GM21360 (cell line): ENCODE results near the gene WFDC1.

Experiments used
- ATAC-seq: cut with Tn5 transposase; IDR thresholded peaks from one replicate; pipeline ENCODE4 v1.9.1; 2021; ENCODE audit warnings: mild to moderate bottlenecking, moderate library complexity; ENCODE audit not compliant: unreplicated experiment

WFDC1 gene

GRCh38 chr16:84294531-84295142 lies at the start of gene WFDC1:
TSS of gene WFDC1 (plus strand) at chr16:84294878. CDS start at chr16:84294972, 94 bp downstream.
- no peak for ATAC-seq

- no peak for ATAC-seq
Observed at GRCh38 chr16:84245956-84246678, 48.6 kb upstream of the WFDC1 start.

GRCh38 chr16:84246679-84247077 lies 48.0 kb upstream of the WFDC1 start:
- ATAC-seq: no peak

- ATAC-seq: no peak
Observed at GRCh38 chr16:84247331-84247730, 47.3 kb upstream of the WFDC1 start.

- no peak for ATAC-seq
Observed at GRCh38 chr16:84247844-84248243, 46.8 kb upstream of the WFDC1 start.

- no peak for ATAC-seq
Observed at GRCh38 chr16:84252184-84252583, 42.5 kb upstream of the WFDC1 start.

GRCh38 chr16:84253173-84253572 lies 41.5 kb upstream of the WFDC1 start:
- ATAC-seq: no peak

- ATAC-seq: no peak
Observed at GRCh38 chr16:84254062-84254461, 40.6 kb upstream of the WFDC1 start.

- no peak for ATAC-seq
Observed at GRCh38 chr16:84255050-84255810, 39.4 kb upstream of the WFDC1 start.

GRCh38 chr16:84258266-84258665 lies 36.4 kb upstream of the WFDC1 start:
- ATAC-seq: no peak

- ATAC-seq: no peak
Observed at GRCh38 chr16:84259691-84260090, 35.0 kb upstream of the WFDC1 start.

GRCh38 chr16:84260766-84261554 lies 33.7 kb upstream of the WFDC1 start:
- ATAC-seq: no peak

GRCh38 chr16:84262031-84262430 lies 32.6 kb upstream of the WFDC1 start:
- ATAC-seq: no peak

GRCh38 chr16:84262939-84263338 lies 31.7 kb upstream of the WFDC1 start:
- no peak for ATAC-seq

GRCh38 chr16:84266451-84266850 lies 28.2 kb upstream of the WFDC1 start:
- ATAC-seq: no peak

GRCh38 chr16:84267380-84267779 lies 27.3 kb upstream of the WFDC1 start:
- no peak for ATAC-seq

GRCh38 chr16:84268291-84269040 lies 26.2 kb upstream of the WFDC1 start:
- no peak for ATAC-seq

GRCh38 chr16:84270071-84270470 lies 24.6 kb upstream of the WFDC1 start:
- ATAC-seq: no peak

GRCh38 chr16:84270531-84270930 lies 24.1 kb upstream of the WFDC1 start:
- ATAC-seq: no peak

GRCh38 chr16:84271037-84271436 lies 23.6 kb upstream of the WFDC1 start:
- ATAC-seq: no peak
